IMR-90 (cell line): ENCODE results near the gene UNC5B. TPM values are rescaled to one million over a fixed set of nuclear protein-coding genes. Genes with fewer than 3 reads are reported as not detected.

Source experiments
- ATAC-seq: fragments of 200-7000 bp; cut with Tn5 transposase; 2 replicates; pipeline ENCODE4 v1.9.1; 2020; ENCODE audit warnings: low read depth, mild to moderate bottlenecking, moderate library complexity
- BruUV-seq: library from RNA; stranded (reverse); fragments of 400-500 nt; replicated peaks from 2 replicates; lab custom pipeline; 2021; lab: Mats Ljungman, UMichigan
- CTCF ChIA-PET: fragments of 300-600 bp; formaldehyde crosslinking; extraction: SDS; loops from one replicate; lab custom pipeline; 2021; ENCODE audit warnings: antibody characterized with exemption; lab: Yijun Ruan, JAX
- POLR2A ChIA-PET: fragments of 300-600 bp; sonication (Branson Sonifier 250); formaldehyde crosslinking; loops from one replicate; lab custom pipeline; 2022; ENCODE audit warnings: antibody characterized with exemption; ENCODE audit not compliant: unreplicated experiment; lab: Charles Lee
- DNase-seq: peaks from one replicate; pipeline ENCODE4 v3.0.0; 2013
- H2AFZ ChIP-seq: replicated peaks from 2 replicates; pipeline ENCODE3; 2013; ENCODE audit warnings: low read length, mild to moderate bottlenecking; ENCODE audit not compliant: poor library complexity
- H2AK5ac ChIP-seq: 2 replicates; pipeline ENCODE4 v1.6.1; 2013; ENCODE audit warnings: low read depth, low read length, inconsistent platforms
- H2AK9ac ChIP-seq: replicated peaks from 2 replicates; pipeline ENCODE3; 2013; ENCODE audit warnings: mild to moderate bottlenecking, low read depth, low read length, moderate library complexity; ENCODE audit not compliant: poor library complexity
- H2BK120ac ChIP-seq: 2 replicates; pipeline ENCODE4 v1.6.1; 2013; ENCODE audit warnings: low read depth, low read length, inconsistent platforms
- H2BK15ac ChIP-seq: 3 replicates; pipeline ENCODE4 v1.6.1; 2013; ENCODE audit warnings: low read depth, low read length, inconsistent platforms
- H2BK20ac ChIP-seq: 2 replicates; pipeline ENCODE4 v1.6.1; 2013; ENCODE audit warnings: low read depth, mild to moderate bottlenecking, inconsistent platforms, low read length, moderate library complexity
- H2BK5ac ChIP-seq: 2 replicates; pipeline ENCODE4 v1.6.1; 2013; ENCODE audit warnings: mild to moderate bottlenecking, low read depth, low read length, inconsistent platforms; ENCODE audit not compliant: poor library complexity, severe bottlenecking
- H3K14ac ChIP-seq: replicated peaks from 2 replicates; pipeline ENCODE4 v1.6.1; 2013; ENCODE audit warnings: low read depth, low read length, inconsistent platforms
- H3K18ac ChIP-seq: 2 replicates; pipeline ENCODE4 v1.6.1; 2013; ENCODE audit warnings: low read depth, low read length, control low read depth
- H3K23ac ChIP-seq: 2 replicates; pipeline ENCODE4 v1.6.1; 2013; ENCODE audit warnings: low read depth, low read length, inconsistent platforms
- H3K27ac ChIP-seq: 2 replicates; pipeline ENCODE4 v1.5.1; 2013; ENCODE audit warnings: mild to moderate bottlenecking, control low read depth, low read length; ENCODE audit not compliant: insufficient read depth
- H3K27me3 ChIP-seq: 2 replicates; pipeline ENCODE4 v1.6.1; 2013; ENCODE audit warnings: low read length; ENCODE audit not compliant: control insufficient read depth, insufficient read depth
- H3K36me3 ChIP-seq: 2 replicates; pipeline ENCODE4 v1.6.1; 2013; ENCODE audit warnings: low read length, mixed read lengths; ENCODE audit not compliant: control insufficient read depth, insufficient read depth
- H3K4ac ChIP-seq: 2 replicates; pipeline ENCODE4 v1.6.1; 2013; ENCODE audit warnings: low read depth, low read length, inconsistent platforms
- H3K4me1 ChIP-seq: 2 replicates; pipeline ENCODE4 v1.6.1; 2013; ENCODE audit warnings: low read length, mixed read lengths; ENCODE audit not compliant: control insufficient read depth, insufficient read depth
- H3K4me2 ChIP-seq: 2 replicates; pipeline ENCODE4 v1.6.1; 2013; ENCODE audit warnings: low read depth, mild to moderate bottlenecking, control low read depth, low read length, moderate library complexity
- H3K4me3 ChIP-seq: 2 replicates; pipeline ENCODE4 v1.5.1; 2013; ENCODE audit warnings: low read depth, mild to moderate bottlenecking, control low read depth, low read length, moderate library complexity; ENCODE audit not compliant: insufficient read depth
- H3K56ac ChIP-seq: 2 replicates; pipeline ENCODE4 v1.6.1; 2013; ENCODE audit warnings: low read length, inconsistent platforms; ENCODE audit not compliant: insufficient read depth; ENCODE audit errors: extremely low read depth
- H3K79me1 ChIP-seq, 2 experiments: 2 replicates each; pipeline ENCODE4 v1.6.1; 2013; ENCODE audit warnings: low read length in 2 of 2, inconsistent platforms in 1 of 2, low read depth in 1 of 2
- H3K9ac ChIP-seq: 2 replicates; pipeline ENCODE4 v1.6.1; 2013; ENCODE audit warnings: low read depth, low read length, control low read depth
- H3K9me1 ChIP-seq: 2 replicates; pipeline ENCODE4 v1.6.1; 2013; ENCODE audit warnings: low read length, inconsistent platforms; ENCODE audit not compliant: insufficient read depth
- H3K9me3 ChIP-seq: 2 replicates; pipeline ENCODE4 v1.6.1; 2013; ENCODE audit warnings: low read length; ENCODE audit not compliant: control insufficient read depth, insufficient read depth
- H4K20me1 ChIP-seq: 2 replicates; pipeline ENCODE4 v1.6.1; 2013; ENCODE audit warnings: low read length, inconsistent platforms; ENCODE audit not compliant: insufficient read depth
- H4K5ac ChIP-seq: 2 replicates; pipeline ENCODE4 v1.6.1; 2013; ENCODE audit warnings: mild to moderate bottlenecking, low read depth, low read length, control low read depth
- H4K8ac ChIP-seq, 2 experiments: 2 replicates each; pipeline ENCODE4 v1.6.1; 2013; ENCODE audit warnings: low read depth in 2 of 2, low read length in 2 of 2, control low read depth in 1 of 2, inconsistent platforms in 1 of 2
- H4K91ac ChIP-seq: 2 replicates; pipeline ENCODE4 v1.6.1; 2013; ENCODE audit warnings: low read depth, low read length, inconsistent platforms; ENCODE audit not compliant: insufficient read depth
- CHD1 ChIP-seq: IDR thresholded peaks from 2 replicates; pipeline ENCODE4 v1.6.1; 2012; ENCODE audit warnings: low read depth, low read length, improper control_type of control experiment
- FOS ChIP-seq: fragments of 150-350 bp; IDR thresholded peaks from 2 replicates; pipeline ENCODE4 v1.6.1; 2016; ENCODE audit warnings: low read depth, low read length
- POLR2A ChIP-seq: IDR thresholded peaks from 2 replicates; pipeline ENCODE4 v1.6.1; 2012; ENCODE audit warnings: mild to moderate bottlenecking, low read depth, low read length
- RAD21 ChIP-seq: IDR thresholded peaks from 2 replicates; pipeline ENCODE4 v1.6.1; 2012; ENCODE audit warnings: low read length, improper control_type of control experiment
- RCOR1 ChIP-seq: IDR thresholded peaks from 2 replicates; pipeline ENCODE4 v1.6.1; 2012; ENCODE audit warnings: mild to moderate bottlenecking, low read length, improper control_type of control experiment; ENCODE audit not compliant: insufficient replicate concordance
- RFX5 ChIP-seq: IDR thresholded peaks from 2 replicates; pipeline ENCODE4 v1.8.0; 2012; ENCODE audit warnings: low read depth, mild to moderate bottlenecking, low read length, moderate library complexity
- SMC3 ChIP-seq: fragments of 150-350 bp; IDR thresholded peaks from 2 replicates; pipeline ENCODE4 v1.6.1; 2016; ENCODE audit warnings: low read depth, mild to moderate bottlenecking, antibody characterized with exemption, low read length, moderate library complexity
- WGBS, 2 experiments: methylation state at CpG; one replicate each; pipeline versions ENCODE4 v1.1.5 to v1.1.7; 2013; ENCODE audit warnings: missing lambda C conversion rate in 2 of 2; ENCODE audit not compliant: insufficient read length in 1 of 2; ENCODE audit errors: extremely low coverage in 2 of 2; 5-methylcytosine and 5-hydroxymethylcytosine counted together
- dilution Hi-C: fragments of 300-500 bp; cut with HindIII; formaldehyde crosslinking; loops from one replicate; pipeline ENCODE4 v1.14.3; 2018; ENCODE audit warnings: low sequenced_read_pairs; ENCODE audit not compliant: unreplicated experiment
- in situ Hi-C: fragments of 300-500 bp; cut with MboI; formaldehyde crosslinking; loops from 3 replicates; pipeline ENCODE4 v1.14.3; 2019; ENCODE audit warnings: low sequenced_read_pairs, inconsistent platforms, mixed read lengths
- intact Hi-C: fragments of 100-400 bp; cut with micrococcal nuclease; formaldehyde crosslinking; loops from 2 replicates; pipeline ENCODE4 v1.10.0; 2022
- polyA plus RNA-seq, 3 experiments: library from polyadenylated mRNA; depleted of rRNA; stranded (reverse); fragments of >200 nt; gene quantifications; 2 replicates each; pipeline ENCODE4 v1.2.3, GENCODE V29; 2012; ENCODE audit warnings: low replicate concordance in 1 of 3
- total RNA-seq: library from RNA; depleted of rRNA; stranded (reverse); fragments of >200 nt; gene quantifications from 2 replicates; pipeline ENCODE4 v1.2.3, GENCODE V29; 2012
- TF ChIP-seq, protein P1 (sequence below): conservative IDR thresholded peaks from 2 replicates; pipeline ENCODE4 v1.5.1; 2012; ENCODE audit warnings: mild to moderate bottlenecking, low read depth, low read length, improper control_type of control experiment

The UNC5B gene
- total and polyA plus RNA-seq, 2 of the 4 experiments (the other 2 are of a cell fraction) = 1.6 to 4.2 TPM

DNA sequence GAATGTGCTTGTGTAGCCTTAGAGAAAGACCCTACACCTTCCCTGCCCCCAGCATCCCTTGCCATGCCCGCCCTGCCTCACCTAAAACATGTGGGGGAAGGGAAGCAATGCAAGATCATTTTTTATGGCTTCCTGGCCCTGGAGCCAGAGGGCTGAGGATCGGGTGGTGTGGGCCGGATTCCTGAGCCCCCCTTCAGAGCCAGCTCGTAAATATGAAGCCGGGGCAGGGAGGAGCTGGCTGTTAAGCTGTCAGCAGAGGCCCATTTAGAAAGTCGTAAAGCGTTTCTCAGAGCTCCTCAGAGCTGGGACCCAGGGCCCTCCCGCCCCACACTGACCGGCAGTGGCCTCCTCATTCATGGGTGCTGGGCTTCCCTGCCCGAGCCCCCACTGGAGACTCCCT, 23.9 kb downstream of the UNC5B start:
- H4K8ac ChIP-seq = no peak overlapping the region
- no peak overlapping the region; the same call in 2 of the 3 replicates for H2BK15ac ChIP-seq
- no peak overlapping the region; the same call in 1 of the 2 replicates for H4K91ac ChIP-seq
- H3K27ac ChIP-seq = no peak overlapping the region
- peaks cover 13% of the 10 kb centered on the region; the same call in 1 of the 2 replicates for H3K9me1 ChIP-seq
- no peak overlapping the region for H2BK120ac ChIP-seq
- CTCF ChIA-PET = interaction anchor here (0.7 to 1.0 kb wide), 2 partner anchors 13 to 48 kb away, joined by 3 to 4 read pairs; no protein-coding TSS in a partner anchor
- H3K4me2 ChIP-seq = no peak overlapping the region
- H4K5ac ChIP-seq = no peak overlapping the region
- H3K4me1 ChIP-seq = peaks cover 17% of the 10 kb centered on the region
- H2BK5ac ChIP-seq = no peak overlapping the region
- POLR2A ChIA-PET = no interaction called here
- H2AK9ac ChIP-seq = no peak overlapping the region
- TF ChIP-seq RAD21 (no peak), POLR2A (no peak), RCOR1 (no peak), SMC3 (no peak), RFX5 (no peak), FOS (no peak), CHD1 (no peak)
- TF ChIP-seq, protein P1, sequence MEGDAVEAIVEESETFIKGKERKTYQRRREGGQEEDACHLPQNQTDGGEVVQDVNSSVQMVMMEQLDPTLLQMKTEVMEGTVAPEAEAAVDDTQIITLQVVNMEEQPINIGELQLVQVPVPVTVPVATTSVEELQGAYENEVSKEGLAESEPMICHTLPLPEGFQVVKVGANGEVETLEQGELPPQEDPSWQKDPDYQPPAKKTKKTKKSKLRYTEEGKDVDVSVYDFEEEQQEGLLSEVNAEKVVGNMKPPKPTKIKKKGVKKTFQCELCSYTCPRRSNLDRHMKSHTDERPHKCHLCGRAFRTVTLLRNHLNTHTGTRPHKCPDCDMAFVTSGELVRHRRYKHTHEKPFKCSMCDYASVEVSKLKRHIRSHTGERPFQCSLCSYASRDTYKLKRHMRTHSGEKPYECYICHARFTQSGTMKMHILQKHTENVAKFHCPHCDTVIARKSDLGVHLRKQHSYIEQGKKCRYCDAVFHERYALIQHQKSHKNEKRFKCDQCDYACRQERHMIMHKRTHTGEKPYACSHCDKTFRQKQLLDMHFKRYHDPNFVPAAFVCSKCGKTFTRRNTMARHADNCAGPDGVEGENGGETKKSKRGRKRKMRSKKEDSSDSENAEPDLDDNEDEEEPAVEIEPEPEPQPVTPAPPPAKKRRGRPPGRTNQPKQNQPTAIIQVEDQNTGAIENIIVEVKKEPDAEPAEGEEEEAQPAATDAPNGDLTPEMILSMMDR = no peak
- no peak overlapping the region for H3K23ac ChIP-seq
- H2BK20ac ChIP-seq = no peak overlapping the region
- 60% methylated on average over 5 of the region's 10 CpGs; no CpG with 5 or more reads in 1 of the 2 experiments for WGBS, 2 experiments
- no peak overlapping the region for H3K4ac ChIP-seq
- no peaks in the 10 kb centered on the region for H3K9me3 ChIP-seq
- no peaks in the 10 kb centered on the region for H3K27me3 ChIP-seq
- ATAC-seq (no peak), DNase-seq (no peak)
- no peaks in the 10 kb centered on the region; the same call in 1 of the 2 replicates for H4K20me1 ChIP-seq
- no peak overlapping the region for H2AFZ ChIP-seq
- no TSS peak for BruUV-seq
- no peak overlapping the region for H3K18ac ChIP-seq
- intact Hi-C loops = no loop called here
- H2AK5ac ChIP-seq = peak overlapping the region; percentile 10; the same call in 1 of the 2 replicates
- no peak overlapping the region for H3K9ac ChIP-seq
- H3K36me3 ChIP-seq = no peaks in the 10 kb centered on the region
- in situ Hi-C loops = no loop called here
- dilution Hi-C loops = no loop called here
- H3K56ac ChIP-seq = no peak overlapping the region
- peaks cover 0 to 16% of the 10 kb centered on the region in 2 experiments; a peak in 1 of 4 replicates for H3K79me1 ChIP-seq
- no peak overlapping the region for H3K14ac ChIP-seq
- H3K4me3 ChIP-seq = no peak overlapping the region
